Mucosa of descending colon (tissue), 3 donors: ENCODE measurements around the gene SIL1. TPM values are rescaled to one million over a fixed set of nuclear protein-coding genes. Genes with fewer than 3 reads are reported as not detected.

Experiments used
- ATAC-seq: fragments of 200-7000 bp; cut with Tn5 transposase; one replicate; pipeline ENCODE4 v1.9.1; 2020; ENCODE audit warnings: mild to moderate bottlenecking, moderate library complexity
- DNase-seq, 3 donors: peaks; one replicate each; pipeline ENCODE4 v3.0.0-alpha.2; 2020
- H3K36me3 ChIP-seq: fragments of 200-600 bp; one replicate; pipeline ENCODE4 v1.8.0; 2021; ENCODE audit warnings: low read depth, mild to moderate bottlenecking
- H3K4me1 ChIP-seq: fragments of 200-600 bp; one replicate; pipeline ENCODE4 v1.8.0; 2021; ENCODE audit warnings: low read depth, mild to moderate bottlenecking
- H3K4me3 ChIP-seq: fragments of 200-600 bp; one replicate; pipeline ENCODE4 v1.8.0; 2021; ENCODE audit warnings: mild to moderate bottlenecking
- H3K9me3 ChIP-seq: fragments of 200-600 bp; one replicate; pipeline ENCODE4 v1.8.0; 2021; ENCODE audit warnings: mild to moderate bottlenecking
- CTCF ChIP-seq: fragments of 200-600 bp; IDR thresholded peaks from one replicate; pipeline ENCODE4 v1.8.0; 2022; ENCODE audit warnings: antibody characterized with exemption, mild to moderate bottlenecking
- intact Hi-C, 2 donors: fragments of 100-400 bp; cut with DNase I in 1 of 2; cut with micrococcal nuclease in 1 of 2; formaldehyde crosslinking; loops; one replicate each; pipeline versions ENCODE4 v1.11.0 to v1.11.1; 2022; cut with DNase I, micrococcal nuclease
- total RNA-seq, 3 donors: library from RNA; stranded (reverse); fragmentation: NEBNext Ultra II Directional in 2 of 3; extraction: Animal tissue kit (Norgen Biotek cat#: 25700) in 2 of 3; gene quantifications; one replicate each; pipeline versions ENCODE4 v1.2.1 to v1.2.4, GENCODE V29; 2021 to 2023
- donor health status: DM: no; HTN: no; CAD: no; lungs with moderate emphysema.
- donor health status: DM: no; HTN: no; CAD: no.
- donor health status: DM: no; HTN: yes; CAD: no.

SIL1 gene
- total RNA-seq, 3 donors from 2014 or later: 35.2 to 35.8 (median 35.6) TPM

GRCh38 chr5:138918686-138919085 is 279.5 kb downstream of the SIL1 start:
- DNase-seq: no peak
- intact Hi-C loops: no loop called here

GRCh38 chr5:138914338-138914737 is 283.8 kb downstream of the SIL1 start:
- intact Hi-C loops: no loop called here
- TF ChIP-seq CTCF: no peak
- H3K36me3 ChIP-seq: no peaks in the 10 kb centered on the region
- no peak overlapping the region for H3K4me3 ChIP-seq
- H3K9me3 ChIP-seq: no peaks in the 10 kb centered on the region
- DNase-seq: no peak
- H3K4me1 ChIP-seq: no peaks in the 10 kb centered on the region
- ATAC-seq: no peak

More at GRCh38 chr5:138918686-138919085, 279.5 kb downstream of the SIL1 start:
- Histone ChIP-seq H3K4me1 (no peaks in the 10 kb centered on the region), H3K36me3 (no peaks in the 10 kb centered on the region), H3K4me3 (no peak overlapping the region), H3K9me3 (no peaks in the 10 kb centered on the region)
- TF ChIP-seq CTCF: no peak
- no peak for ATAC-seq

GRCh38 chr5:138913773-138914172 is 284.4 kb downstream of the SIL1 start:
- H3K36me3 ChIP-seq: no peaks in the 10 kb centered on the region
- intact Hi-C loops: no loop called here
- no peak overlapping the region for H3K4me3 ChIP-seq
- DNase-seq (no peak), ATAC-seq (no peak)
- TF ChIP-seq CTCF: no peak
- no peaks in the 10 kb centered on the region for H3K4me1 ChIP-seq
- H3K9me3 ChIP-seq: no peaks in the 10 kb centered on the region

GRCh38 chr5:138912093-138912492 is 286.1 kb downstream of the SIL1 start:
- no peaks in the 10 kb centered on the region for H3K4me1 ChIP-seq
- H3K4me3 ChIP-seq: no peak overlapping the region
- H3K9me3 ChIP-seq: no peaks in the 10 kb centered on the region
- intact Hi-C loops: no loop called here
- ATAC-seq (no peak), DNase-seq (no peak)
- H3K36me3 ChIP-seq: no peaks in the 10 kb centered on the region
- no peak for TF ChIP-seq CTCF

- DNase-seq (no peak), ATAC-seq (no peak)
- H3K36me3 ChIP-seq: no peaks in the 10 kb centered on the region
- H3K4me3 ChIP-seq: no peak overlapping the region
- no peak for TF ChIP-seq CTCF
- intact Hi-C loops: no loop called here
- H3K4me1 ChIP-seq: no peaks in the 10 kb centered on the region
- no peaks in the 10 kb centered on the region for H3K9me3 ChIP-seq
Observed at GRCh38 chr5:138911441-138911840, 286.7 kb downstream of the SIL1 start.

GRCh38 chr5:138910546-138911185 is 287.5 kb downstream of the SIL1 start:
- no peak overlapping the region for H3K4me3 ChIP-seq
- intact Hi-C loops: no loop called here
- no peaks in the 10 kb centered on the region for H3K4me1 ChIP-seq
- no peak for ATAC-seq
- DNase-seq: no peak
- TF ChIP-seq CTCF: no peak
- H3K36me3 ChIP-seq: no peaks in the 10 kb centered on the region
- no peaks in the 10 kb centered on the region for H3K9me3 ChIP-seq
